Raji (cell line): ENCODE measurements around the gene SZT2.

Experiments used
- POLR2A ChIP-seq: IDR thresholded peaks from 2 replicates; pipeline ENCODE4 v1.6.1; 2011; ENCODE audit warnings: low read depth, low read length, control low read depth; ENCODE audit not compliant: insufficient read depth

The SZT2 gene

GRCh38 chr1:43389326-43390313 lies at the start of gene SZT2, which contains the start of gene MED8:
Gene SZT2, plus strand, starts transcription at chr1:43389899. Its CDS starts 70 bp downstream, at chr1:43389969.
Gene MED8, minus strand, starts transcription at chr1:43389800. Its CDS starts 36 bp downstream, at chr1:43389764.
- TF ChIP-seq POLR2A: peak; percentile 89

- no peak for TF ChIP-seq POLR2A
These were observed 49.1 kb upstream of the SZT2 start for GRCh38 chr1:43340559-43340958.

- TF ChIP-seq POLR2A: no peak
These were observed 45.3 kb upstream of the SZT2 start for GRCh38 chr1:43344267-43344850.

DNA sequence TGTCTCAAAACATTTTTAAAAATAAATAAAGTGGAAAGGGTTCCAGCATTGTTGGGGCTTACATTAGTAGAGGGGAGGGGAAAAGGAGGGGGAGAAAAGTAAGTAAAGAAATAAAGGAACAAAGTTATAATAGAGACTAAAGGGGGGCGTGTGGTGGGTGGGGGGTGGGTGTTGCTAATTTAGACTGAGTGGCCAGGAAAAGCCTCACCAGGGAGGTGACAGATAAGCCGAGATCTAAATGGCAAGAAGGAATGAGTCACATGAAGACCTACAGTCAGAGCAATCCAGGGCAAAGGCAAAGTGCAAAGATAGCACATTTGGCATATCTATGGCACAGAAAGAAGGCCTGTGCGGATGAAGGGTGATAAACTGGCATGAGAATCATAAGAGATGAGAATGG lies 44.6 kb upstream of the SZT2 start:
- no peak for TF ChIP-seq POLR2A

DNA sequence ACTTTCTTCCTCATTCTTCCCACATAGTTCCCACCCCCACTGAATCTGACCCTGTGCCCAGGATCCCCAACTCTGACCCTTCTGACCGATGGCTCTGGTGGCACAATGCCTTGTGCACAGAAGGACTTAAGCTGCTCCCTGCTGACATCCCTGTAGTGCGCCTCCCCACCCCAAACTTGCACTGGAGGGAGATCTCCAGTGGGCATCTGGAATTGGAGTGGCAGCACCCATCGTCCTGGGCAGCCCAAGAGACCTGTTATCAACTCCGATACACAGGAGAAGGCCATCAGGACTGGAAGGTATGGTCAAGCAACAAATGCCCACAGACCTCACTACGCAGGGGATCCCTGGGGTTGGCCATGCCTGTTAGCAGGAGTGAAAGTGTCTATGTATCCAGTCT lies 43.1 kb upstream of the SZT2 start:
- no peak for TF ChIP-seq POLR2A

DNA sequence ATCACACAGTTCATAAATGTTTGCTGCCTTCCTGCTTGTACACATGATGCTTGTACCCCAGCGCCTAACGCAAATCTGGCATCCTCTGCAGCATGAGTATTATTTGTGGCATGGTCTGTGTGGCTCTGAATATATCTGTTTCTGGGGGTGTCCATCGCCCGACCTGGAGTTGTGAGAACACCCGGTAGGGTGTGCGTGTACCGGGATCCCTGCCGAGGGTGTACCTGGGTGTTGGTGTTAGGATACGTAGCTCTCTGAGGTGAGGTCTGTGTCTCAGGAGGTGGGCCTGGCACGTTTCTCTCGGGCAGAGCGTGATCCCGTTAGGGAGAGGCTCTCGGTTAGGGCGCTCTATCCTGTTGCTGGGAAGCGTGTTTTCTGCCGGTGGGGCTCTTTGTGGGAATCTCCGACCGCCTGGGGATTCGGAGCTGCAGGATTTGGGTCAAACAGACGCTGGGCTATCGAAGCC lies 41.3 kb upstream of the SZT2 start:
- no peak for TF ChIP-seq POLR2A

- no peak for TF ChIP-seq POLR2A
These were observed 40.7 kb upstream of the SZT2 start for GRCh38 chr1:43348809-43349593.

- TF ChIP-seq POLR2A: no peak
These were observed 39.9 kb upstream of the SZT2 start for GRCh38 chr1:43349594-43350306.

- no peak for TF ChIP-seq POLR2A
These were observed 38.7 kb upstream of the SZT2 start for GRCh38 chr1:43350976-43351375.

GRCh38 chr1:43351421-43352350 lies 38.0 kb upstream of the SZT2 start:
- no peak for TF ChIP-seq POLR2A

- no peak for TF ChIP-seq POLR2A
These were observed 37.4 kb upstream of the SZT2 start for GRCh38 chr1:43352351-43352705.

DNA sequence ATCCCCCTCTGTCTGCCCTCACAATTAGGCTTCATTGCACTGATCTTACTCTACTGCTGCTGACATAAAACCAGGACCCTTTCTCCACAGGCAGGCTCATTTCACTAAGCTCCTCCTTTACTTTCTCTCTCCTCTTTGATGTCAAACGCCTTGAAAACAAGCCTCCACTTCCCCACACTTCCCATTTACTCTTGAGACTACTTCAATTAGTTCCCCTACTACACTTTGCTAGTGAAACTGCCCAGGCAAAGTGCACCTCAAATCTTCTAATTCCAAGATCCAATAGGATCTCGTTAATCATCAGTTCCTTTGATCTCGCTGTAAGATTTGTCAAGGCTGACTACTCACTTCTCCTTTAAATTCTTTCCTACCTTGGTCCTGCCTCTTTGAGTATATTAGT lies 36.8 kb upstream of the SZT2 start:
- TF ChIP-seq POLR2A: no peak

DNA sequence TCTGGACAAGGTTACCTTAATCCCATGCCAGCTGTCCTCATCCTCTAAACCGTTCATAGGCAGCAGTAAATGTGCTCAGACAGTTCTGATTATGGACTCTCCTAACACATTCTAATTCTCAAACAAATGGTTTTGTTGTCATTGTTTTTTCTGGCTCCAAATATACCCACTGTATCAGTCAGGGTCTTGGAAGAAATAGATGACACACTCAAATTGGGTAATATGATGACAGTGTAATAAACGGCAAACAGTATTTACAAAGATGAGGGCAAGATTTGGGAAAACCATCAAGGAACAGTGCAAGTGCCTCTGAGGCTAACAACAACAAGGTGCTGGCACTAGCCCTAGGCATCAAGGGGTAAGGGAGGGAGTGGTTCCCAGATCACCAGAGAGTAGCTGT lies 35.2 kb upstream of the SZT2 start:
- no peak for TF ChIP-seq POLR2A

DNA sequence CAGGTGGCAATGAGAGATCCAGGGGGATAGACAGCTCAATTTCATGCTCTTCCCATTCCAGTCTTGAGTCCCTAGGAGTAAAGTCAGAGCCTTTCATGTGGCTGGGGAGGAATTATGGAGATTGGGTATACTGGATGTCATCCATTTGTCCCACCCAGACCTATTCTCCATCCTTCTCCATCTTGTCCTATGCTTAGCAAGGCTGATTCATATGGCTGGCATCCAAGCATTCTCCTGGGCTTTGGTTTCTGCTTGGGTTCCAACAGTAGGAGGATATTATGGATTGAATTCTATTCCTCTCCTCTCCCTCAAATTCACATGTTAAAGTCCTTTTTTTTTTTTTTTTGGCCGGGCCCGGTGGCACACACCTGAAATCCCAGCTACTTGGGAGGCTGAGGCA lies 34.8 kb upstream of the SZT2 start:
- no peak for TF ChIP-seq POLR2A

DNA sequence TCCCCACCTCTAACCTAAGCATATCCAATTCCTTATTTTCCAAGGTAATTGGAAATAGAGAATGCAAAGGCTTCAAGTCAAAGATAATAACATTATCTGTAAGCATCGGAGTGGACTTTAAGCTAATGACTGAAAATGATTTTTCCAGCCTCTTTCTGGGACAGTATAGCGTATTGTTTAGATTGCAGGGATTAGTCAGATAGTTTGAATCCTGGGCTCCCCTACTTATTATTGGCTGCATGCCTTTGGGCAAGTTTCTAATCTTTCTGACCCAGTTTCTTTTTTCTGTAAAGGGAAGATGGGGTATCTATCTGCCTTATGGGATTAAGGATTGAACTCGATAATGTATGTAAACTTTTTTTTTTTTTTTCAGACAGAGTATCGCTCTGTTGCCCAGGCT lies 32.4 kb upstream of the SZT2 start:
- no peak for TF ChIP-seq POLR2A
